H1 (cell line): Measurements from ENCODE around the gene TMEM244. TPM values are rescaled to one million over a fixed set of nuclear protein-coding genes. Genes with fewer than 3 reads are reported as not detected.

Experiments used
- polyA plus RNA-seq, 7 experiments: library from polyadenylated mRNA; depleted of rRNA in 3 of 7; stranded (reverse) in 5 of 7; unstranded in 2 of 7; fragments of >200 nt in 5 of 7; fragments of 200-250 nt in 2 of 7; gene quantifications; 1 replicate in 5 of 7; 2 replicates in 1 of 7; 4 replicates in 1 of 7; pipeline versions ENCODE4 v1.2.1 to v1.2.3, GENCODE V29; 2011 to 2013; ENCODE audit warnings: missing spikeins in 2 of 7, mixed read lengths in 2 of 7
- total RNA-seq: library from RNA; stranded (reverse); fragmentation: NEBNext Ultra II Directional; extraction: Animal tissue kit (Norgen Biotek cat#: 25700); gene quantifications from 2 replicates; pipeline ENCODE4 v1.2.1, GENCODE V29; 2021
- TF ChIP-seq, protein P1 (sequence below): IDR thresholded peaks from 2 replicates; pipeline ENCODE4 v1.6.1; 2012; ENCODE audit warnings: inconsistent platforms

Gene TMEM244
- total and polyA plus RNA-seq, 2 of the 8 experiments (the other 6 are each of a cell fraction or from before 2014, with no cell fraction given): not detected

DNA sequence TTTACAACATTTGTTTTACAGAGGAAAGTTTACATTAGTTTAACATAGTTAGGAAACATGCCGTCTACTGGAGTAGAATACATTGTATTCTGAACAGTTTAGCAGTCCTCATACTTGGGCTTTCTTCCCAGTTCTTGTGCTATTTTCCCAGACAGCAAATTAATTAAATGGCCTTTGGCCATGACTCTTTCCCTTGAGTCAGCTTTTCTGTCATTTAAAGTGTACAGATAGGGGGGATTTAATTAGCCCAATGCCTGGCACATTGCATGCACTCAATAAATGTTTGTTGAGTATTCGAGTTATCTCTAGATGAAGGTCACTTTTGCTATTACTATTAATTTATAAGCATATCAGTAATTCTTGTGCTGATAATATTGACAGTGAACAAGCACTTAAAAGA is 1.6 kb downstream of the TMEM244 start (continued):
- TF ChIP-seq, protein P1, sequence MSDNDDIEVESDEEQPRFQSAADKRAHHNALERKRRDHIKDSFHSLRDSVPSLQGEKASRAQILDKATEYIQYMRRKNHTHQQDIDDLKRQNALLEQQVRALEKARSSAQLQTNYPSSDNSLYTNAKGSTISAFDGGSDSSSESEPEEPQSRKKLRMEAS: no peak
